GM12892 (cell line): ENCODE data around the gene SMNDC1.
A peak's percentile ranks its signal among the peaks of the same experiment; 100 is the strongest.
"Not testable (repeated sequence)": the region's sequence is repeated elsewhere in the genome, so short reads cannot be mapped to it uniquely, and the experiment has no call there.

Experiments used
- DNase-seq: peaks from one replicate; pipeline ENCODE4 v3.0.0; 2011; ENCODE audit not compliant: insufficient read length
- FAIRE-seq: peaks from 2 replicates; lab custom pipeline; 2011; peaks lifted over from hg19 to GRCh38; lab: Jason Lieb, UNC
- POLR2A ChIP-seq: IDR thresholded peaks from 2 replicates; pipeline ENCODE4 v1.6.1; 2011; ENCODE audit warnings: low read depth, low read length, control low read depth
- POLR2AphosphoS5 ChIP-seq: IDR thresholded peaks from 2 replicates; pipeline ENCODE4 v1.6.1; 2011; ENCODE audit warnings: low read depth, low read length, control low read depth
- TAF1 ChIP-seq: IDR thresholded peaks from 2 replicates; pipeline ENCODE4 v1.6.1; 2011; ENCODE audit warnings: low read depth, mild to moderate bottlenecking, control low read depth, low read length, borderline replicate concordance

Gene SMNDC1

GRCh38 chr10:110340816-110341215 lies 36.1 kb upstream of the SMNDC1 start:
- DNase-seq (no peak), FAIRE-seq (no peak)
- TF ChIP-seq TAF1 (no peak), POLR2AphosphoS5 (no peak), POLR2A (no peak)

- TF ChIP-seq POLR2AphosphoS5 = no peak
- DNase-seq = no peak
- no peak for FAIRE-seq
These were observed 35.4 kb upstream of the SMNDC1 start for GRCh38 chr10:110340122-110340521.

GRCh38 chr10:110337906-110338305 lies 33.2 kb upstream of the SMNDC1 start:
- no peak for DNase-seq
- no peak for FAIRE-seq
- TF ChIP-seq POLR2AphosphoS5 (no peak), TAF1 (no peak), POLR2A (no peak)

- DNase-seq = no peak
- FAIRE-seq = no peak
- TF ChIP-seq POLR2AphosphoS5 (no peak), TAF1 (no peak), POLR2A (no peak)
These were observed 32.7 kb upstream of the SMNDC1 start for GRCh38 chr10:110337401-110337800.

- TF ChIP-seq POLR2AphosphoS5 = no peak
- no peak for TF ChIP-seq TAF1
- no peak for TF ChIP-seq POLR2A
- DNase-seq (no peak), FAIRE-seq (no peak)
These were observed 31.5 kb upstream of the SMNDC1 start for GRCh38 chr10:110336111-110336721.

GRCh38 chr10:110335314-110336064 lies 30.8 kb upstream of the SMNDC1 start:
- FAIRE-seq = no peak
- TF ChIP-seq POLR2AphosphoS5 (no peak), POLR2A (no peak), TAF1 (no peak)
- no peak for DNase-seq

GRCh38 chr10:110334061-110334656 lies 29.4 kb upstream of the SMNDC1 start:
- TF ChIP-seq POLR2A (no peak), TAF1 (no peak), POLR2AphosphoS5 (no peak)
- no peak for DNase-seq
- FAIRE-seq = no peak

- not testable (repeated sequence) for DNase-seq, FAIRE-seq
These were observed 26.6 kb upstream of the SMNDC1 start for GRCh38 chr10:110331226-110331795.

- TF ChIP-seq POLR2A (no peak), POLR2AphosphoS5 (no peak), TAF1 (no peak)
- no peak for DNase-seq
- no peak for FAIRE-seq
These were observed 26.0 kb upstream of the SMNDC1 start for GRCh38 chr10:110330675-110331074.

- FAIRE-seq (peak; percentile 60), DNase-seq (no peak)
- no peak for TF ChIP-seq POLR2A
- no peak for TF ChIP-seq POLR2AphosphoS5
- TF ChIP-seq TAF1 = no peak
These were observed 22.7 kb upstream of the SMNDC1 start for GRCh38 chr10:110327262-110327914.

- FAIRE-seq = peak; percentile 87
- no peak for DNase-seq
- TF ChIP-seq TAF1 = no peak
- TF ChIP-seq POLR2AphosphoS5 = no peak
- TF ChIP-seq POLR2A = no peak; the same call in 1 of the 2 replicates
These were observed 21.8 kb upstream of the SMNDC1 start for GRCh38 chr10:110326351-110327032.
